ENCODE measurements around the gene XPO1. TPM values are rescaled to one million over a fixed set of nuclear protein-coding genes. Genes with fewer than 3 reads are reported as not detected.

Gene XPO1
- total RNA-seq, 1 experiment from 2014 or later: 209 TPM

- DNase-seq (ENCODE audit: extremely low read depth, low read depth): no peak
Measured at GRCh38 chr2:61437170-61437569, 101.0 kb downstream of the XPO1 start.

GRCh38 chr2:61436092-61436491 is 102.1 kb downstream of the XPO1 start:
- no peak for DNase-seq (ENCODE audit: extremely low read depth, low read depth)

GRCh38 chr2:61435291-61435690 is 102.9 kb downstream of the XPO1 start:
- no peak for DNase-seq (ENCODE audit: extremely low read depth, low read depth)

GRCh38 chr2:61434314-61434713 is 103.8 kb downstream of the XPO1 start:
- no peak for DNase-seq (ENCODE audit: extremely low read depth, low read depth)

- DNase-seq (ENCODE audit: extremely low read depth, low read depth): no peak
Measured at GRCh38 chr2:61433606-61434005, 104.5 kb downstream of the XPO1 start.

- DNase-seq (ENCODE audit: extremely low read depth, low read depth): no peak
Measured at GRCh38 chr2:61432990-61433389, 105.2 kb downstream of the XPO1 start.

GRCh38 chr2:61431345-61431744 is 106.8 kb downstream of the XPO1 start:
- DNase-seq (ENCODE audit: extremely low read depth, low read depth): no peak

Other genes with a start within 250 kb of the XPO1 start
- 80.4 and 107 TPM in 2 replicates for gene USP34, start 67.3 kb downstream of the XPO1 start, total RNA-seq (2014; rRNA removed; shearing (Covaris generic))

All from NCI-H460 (cell line).